ENCODE results near the gene TNFRSF6B.

GRCh38 chr20:63672666-63673065, 23.8 kb upstream of the TNFRSF6B start:
- TF ChIP-seq CTCF (conservative IDR thresholded peaks at IDR 0.05) (no peak), EZH2 (IDR thresholded peaks at IDR 0.05; ENCODE audit: low read depth) (no peak)

Measured in PC-9 (cell line).